Liver (tissue), 3 donors: ENCODE data around the gene AGAP6.
"Not testable (repeated sequence)": the region's sequence is repeated elsewhere in the genome, so short reads cannot be mapped to it uniquely, and the experiment has no call there.

Experiments used
- EGR1 ChIP-seq, 2 donors: IDR thresholded peaks; 2 replicates each; pipeline ENCODE4 v1.6.1; 2016 to 2018; ENCODE audit warnings: antibody characterized with exemption in 2 of 2, low read depth in 2 of 2
- JUND ChIP-seq, 2 donors: IDR thresholded peaks; 2 replicates each; pipeline ENCODE4 v1.6.1; 2016; ENCODE audit warnings: antibody characterized with exemption in 2 of 2
- RAD21 ChIP-seq, 2 donors: IDR thresholded peaks; 2 replicates each; pipeline ENCODE4 v1.6.1; 2016; ENCODE audit warnings: antibody characterized with exemption in 2 of 2, mild to moderate bottlenecking in 2 of 2
- TF ChIP-seq, protein P1 (sequence below): fragments of 150-350 bp; IDR thresholded peaks from 2 replicates; pipeline ENCODE4 v1.5.1; 2017; ENCODE audit warnings: improper control_type of control experiment, low read depth, low read length; ENCODE audit not compliant: missing input control
- TF ChIP-seq, protein P2 (sequence below): IDR thresholded peaks from 2 replicates; pipeline ENCODE4 v1.6.1; 2016; ENCODE audit warnings: antibody characterized with exemption, mild to moderate bottlenecking
- donor health status: healthy.
- donor health status: healthy.

GRCh38 chr10:49948142-49948541 is 40.1 kb upstream of the AGAP6 start:
- not testable (repeated sequence) for TF ChIP-seq EGR1 (IDR thresholded peaks at IDR 0.05; ENCODE audit: low read depth in 2 of 2); JUND (IDR thresholded peaks at IDR 0.05); RAD21 (IDR thresholded peaks at IDR 0.05)
- TF ChIP-seq, protein P1, sequence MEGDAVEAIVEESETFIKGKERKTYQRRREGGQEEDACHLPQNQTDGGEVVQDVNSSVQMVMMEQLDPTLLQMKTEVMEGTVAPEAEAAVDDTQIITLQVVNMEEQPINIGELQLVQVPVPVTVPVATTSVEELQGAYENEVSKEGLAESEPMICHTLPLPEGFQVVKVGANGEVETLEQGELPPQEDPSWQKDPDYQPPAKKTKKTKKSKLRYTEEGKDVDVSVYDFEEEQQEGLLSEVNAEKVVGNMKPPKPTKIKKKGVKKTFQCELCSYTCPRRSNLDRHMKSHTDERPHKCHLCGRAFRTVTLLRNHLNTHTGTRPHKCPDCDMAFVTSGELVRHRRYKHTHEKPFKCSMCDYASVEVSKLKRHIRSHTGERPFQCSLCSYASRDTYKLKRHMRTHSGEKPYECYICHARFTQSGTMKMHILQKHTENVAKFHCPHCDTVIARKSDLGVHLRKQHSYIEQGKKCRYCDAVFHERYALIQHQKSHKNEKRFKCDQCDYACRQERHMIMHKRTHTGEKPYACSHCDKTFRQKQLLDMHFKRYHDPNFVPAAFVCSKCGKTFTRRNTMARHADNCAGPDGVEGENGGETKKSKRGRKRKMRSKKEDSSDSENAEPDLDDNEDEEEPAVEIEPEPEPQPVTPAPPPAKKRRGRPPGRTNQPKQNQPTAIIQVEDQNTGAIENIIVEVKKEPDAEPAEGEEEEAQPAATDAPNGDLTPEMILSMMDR = not testable (repeated sequence)
- TF ChIP-seq, protein P2, sequence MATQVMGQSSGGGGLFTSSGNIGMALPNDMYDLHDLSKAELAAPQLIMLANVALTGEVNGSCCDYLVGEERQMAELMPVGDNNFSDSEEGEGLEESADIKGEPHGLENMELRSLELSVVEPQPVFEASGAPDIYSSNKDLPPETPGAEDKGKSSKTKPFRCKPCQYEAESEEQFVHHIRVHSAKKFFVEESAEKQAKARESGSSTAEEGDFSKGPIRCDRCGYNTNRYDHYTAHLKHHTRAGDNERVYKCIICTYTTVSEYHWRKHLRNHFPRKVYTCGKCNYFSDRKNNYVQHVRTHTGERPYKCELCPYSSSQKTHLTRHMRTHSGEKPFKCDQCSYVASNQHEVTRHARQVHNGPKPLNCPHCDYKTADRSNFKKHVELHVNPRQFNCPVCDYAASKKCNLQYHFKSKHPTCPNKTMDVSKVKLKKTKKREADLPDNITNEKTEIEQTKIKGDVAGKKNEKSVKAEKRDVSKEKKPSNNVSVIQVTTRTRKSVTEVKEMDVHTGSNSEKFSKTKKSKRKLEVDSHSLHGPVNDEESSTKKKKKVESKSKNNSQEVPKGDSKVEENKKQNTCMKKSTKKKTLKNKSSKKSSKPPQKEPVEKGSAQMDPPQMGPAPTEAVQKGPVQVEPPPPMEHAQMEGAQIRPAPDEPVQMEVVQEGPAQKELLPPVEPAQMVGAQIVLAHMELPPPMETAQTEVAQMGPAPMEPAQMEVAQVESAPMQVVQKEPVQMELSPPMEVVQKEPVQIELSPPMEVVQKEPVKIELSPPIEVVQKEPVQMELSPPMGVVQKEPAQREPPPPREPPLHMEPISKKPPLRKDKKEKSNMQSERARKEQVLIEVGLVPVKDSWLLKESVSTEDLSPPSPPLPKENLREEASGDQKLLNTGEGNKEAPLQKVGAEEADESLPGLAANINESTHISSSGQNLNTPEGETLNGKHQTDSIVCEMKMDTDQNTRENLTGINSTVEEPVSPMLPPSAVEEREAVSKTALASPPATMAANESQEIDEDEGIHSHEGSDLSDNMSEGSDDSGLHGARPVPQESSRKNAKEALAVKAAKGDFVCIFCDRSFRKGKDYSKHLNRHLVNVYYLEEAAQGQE = not testable (repeated sequence)
